ENCODE results near the gene KITLG. TPM values are rescaled to one million over a fixed set of nuclear protein-coding genes. Genes with fewer than 3 reads are reported as not detected.
A peak's percentile ranks its signal among the peaks of the same experiment; 100 is the strongest.
"Not testable (repeated sequence)": the region's sequence is repeated elsewhere in the genome, so short reads cannot be mapped to it uniquely, and the experiment has no call there.

Gene KITLG
- total RNA-seq, 1 experiment from 2014 or later: 570 TPM

GRCh38 chr12:88549929-88550328 is 30.3 kb downstream of the KITLG start:
- no peak for DNase-seq (ENCODE audit: low read depth, low spot score)
- peak overlapping the region; percentile 47 for H3K27ac ChIP-seq (ENCODE audit: low read depth, low read length)
- RAD21 ChIA-PET (ENCODE audit: low non-redundant PET in 1 of 2, low total read pairs in 2 of 2, uncharacterized antibody in 2 of 2, unreplicated experiment in 2 of 2): no interaction called here
- H3K9me2 ChIP-seq (ENCODE audit: insufficient read depth): no peaks in the 10 kb centered on the region
- H3K9ac ChIP-seq (ENCODE audit: low read length): no peak overlapping the region
- no peak for ATAC-seq
- no TSS peak for BruUV-seq (replicated peaks)
- H3K36me3 ChIP-seq (ENCODE audit: control insufficient read depth in 1 of 2, insufficient read depth in 2 of 2, low read length in 2 of 2): peaks cover 19 to 28% of the 10 kb centered on the region in 2 experiments
- peaks cover 90 to 99% of the 10 kb centered on the region in 2 experiments for H3K4me1 ChIP-seq (ENCODE audit: control insufficient read depth in 1 of 2, insufficient read depth in 2 of 2, low read length in 2 of 2)
- TF ChIP-seq ZBTB33 (IDR thresholded peaks at IDR 0.05; ENCODE audit: extremely low read depth, insufficient replicate concordance, low read length): no peak
- TF ChIP-seq POLR2AphosphoS5 (IDR thresholded peaks at IDR 0.05; ENCODE audit: low read depth, low read length): peak; percentile 12; the same call in 1 of the 2 replicates
- TF ChIP-seq FOSL1 (IDR thresholded peaks at IDR 0.05; ENCODE audit: low read depth): no peak
- H3K4me3 ChIP-seq (replicated peaks in 1 of 2; ENCODE audit: low read depth in 1 of 2, low read length in 2 of 2): no peak overlapping the region
- no peak overlapping the region for H2AFZ ChIP-seq (ENCODE audit: low read depth, low read length, poor library complexity, severe bottlenecking)
- CTCF ChIA-PET: no interaction called here
- no peaks in the 10 kb centered on the region for H3K27me3 ChIP-seq (ENCODE audit: insufficient read depth, low read length)
- POLR2A ChIA-PET: interaction anchor here (1.4 kb wide), 1 partner anchor 30 kb away, joined by 5 read pairs; the partner anchor contains the start of gene KITLG
- intact Hi-C loops (cut with micrococcal nuclease): no loop called here
- H3K79me2 ChIP-seq (ENCODE audit: insufficient read depth, low read length): peaks cover 100% of the 10 kb centered on the region
- H4K20me1 ChIP-seq (ENCODE audit: insufficient read depth): peaks cover 84% of the 10 kb centered on the region
- H3K9me3 ChIP-seq (ENCODE audit: control insufficient read depth in 1 of 2, insufficient read depth in 1 of 2, low read depth in 1 of 2, low read length in 2 of 2): no peaks in the 10 kb centered on the region
- peak overlapping the region; percentile 22; the same call in 1 of the 2 replicates for H3K4me2 ChIP-seq (ENCODE audit: low read length)

GRCh38 chr12:88547949-88548348 is 32.3 kb downstream of the KITLG start:
- peak; percentile 57 for ATAC-seq
- H3K9me2 ChIP-seq (ENCODE audit: insufficient read depth); H3K27me3 ChIP-seq (ENCODE audit: insufficient read depth, low read length); H3K4me2 ChIP-seq (ENCODE audit: low read length); H2AFZ ChIP-seq (ENCODE audit: low read depth, low read length, poor library complexity, severe bottlenecking); H3K9ac ChIP-seq (ENCODE audit: low read length); RAD21 ChIA-PET (ENCODE audit: low non-redundant PET in 1 of 2, low total read pairs in 2 of 2, uncharacterized antibody in 2 of 2, unreplicated experiment in 2 of 2); BruUV-seq (replicated peaks); intact Hi-C loops (cut with micrococcal nuclease); H3K9me3 ChIP-seq (ENCODE audit: control insufficient read depth in 1 of 2, insufficient read depth in 1 of 2, low read depth in 1 of 2, low read length in 2 of 2); DNase-seq (ENCODE audit: low read depth, low spot score); H3K4me3 ChIP-seq (replicated peaks in 1 of 2; ENCODE audit: low read depth in 1 of 2, low read length in 2 of 2); CTCF ChIA-PET: not testable (repeated sequence)
- POLR2A ChIA-PET: interaction anchor here (1.3 kb wide), 1 partner anchor 10 kb away, joined by 3 read pairs; no protein-coding TSS in a partner anchor
- peaks cover 29 to 42% of the 10 kb centered on the region in 2 experiments for H3K36me3 ChIP-seq (ENCODE audit: control insufficient read depth in 1 of 2, insufficient read depth in 2 of 2, low read length in 2 of 2)
- TF ChIP-seq FOSL1 (IDR thresholded peaks at IDR 0.05; ENCODE audit: low read depth) (peak; percentile 28), EGR1 (IDR thresholded peaks at IDR 0.05; ENCODE audit: low read depth) (peak; percentile 41; the same call in 1 of the 2 replicates), SP1 (IDR thresholded peaks at IDR 0.05; ENCODE audit: low read depth) (0 out of 2 replicates have a peak, but pooled peaks have one; percentile 12), SIN3A (IDR thresholded peaks at IDR 0.05; ENCODE audit: low read depth) (0 out of 2 replicates have a peak, but pooled peaks have one; percentile 27)
- H3K4me1 ChIP-seq (ENCODE audit: control insufficient read depth in 1 of 2, insufficient read depth in 2 of 2, low read length in 2 of 2): peaks cover 70 to 81% of the 10 kb centered on the region in 2 experiments
- H3K79me2 ChIP-seq (ENCODE audit: insufficient read depth, low read length): peaks cover 100% of the 10 kb centered on the region
- peak overlapping the region; percentile 12; the same call in 1 of the 2 replicates for H3K27ac ChIP-seq (ENCODE audit: low read depth, low read length)
- H4K20me1 ChIP-seq (ENCODE audit: insufficient read depth): peaks cover 80% of the 10 kb centered on the region; the same call in 1 of the 2 replicates

All from HCT116 (cell line).